ENCODE data around the gene SLC43A2.

GRCh38 chr17:1593630-1593931 lies 35.1 kb downstream of the SLC43A2 start:
- TF ChIP-seq CTCF (IDR thresholded peaks at IDR 0.05 in 8 of 11, conservative IDR thresholded peaks at IDR 0.05 in 3 of 11) (no peak), POLR2A (IDR thresholded peaks at IDR 0.05) (no peak), POLR2AphosphoS5 (IDR thresholded peaks at IDR 0.05) (no peak)

Measured in spleen (tissue), 7 donors.